Smooth muscle cell of trachea (primary cell): Measurements from ENCODE around the gene HMGN3. TPM values are rescaled to one million over a fixed set of nuclear protein-coding genes. Genes with fewer than 3 reads are reported as not detected.

Experiments
- total RNA-seq: library from RNA; depleted of rRNA; stranded (reverse); fragments of >200 nt; gene quantifications from 2 replicates; pipeline ENCODE4 v1.2.1, GENCODE V29; 2014

Gene HMGN3
- 23.5 and 53.5 TPM in 2 replicates for total RNA-seq

DNA sequence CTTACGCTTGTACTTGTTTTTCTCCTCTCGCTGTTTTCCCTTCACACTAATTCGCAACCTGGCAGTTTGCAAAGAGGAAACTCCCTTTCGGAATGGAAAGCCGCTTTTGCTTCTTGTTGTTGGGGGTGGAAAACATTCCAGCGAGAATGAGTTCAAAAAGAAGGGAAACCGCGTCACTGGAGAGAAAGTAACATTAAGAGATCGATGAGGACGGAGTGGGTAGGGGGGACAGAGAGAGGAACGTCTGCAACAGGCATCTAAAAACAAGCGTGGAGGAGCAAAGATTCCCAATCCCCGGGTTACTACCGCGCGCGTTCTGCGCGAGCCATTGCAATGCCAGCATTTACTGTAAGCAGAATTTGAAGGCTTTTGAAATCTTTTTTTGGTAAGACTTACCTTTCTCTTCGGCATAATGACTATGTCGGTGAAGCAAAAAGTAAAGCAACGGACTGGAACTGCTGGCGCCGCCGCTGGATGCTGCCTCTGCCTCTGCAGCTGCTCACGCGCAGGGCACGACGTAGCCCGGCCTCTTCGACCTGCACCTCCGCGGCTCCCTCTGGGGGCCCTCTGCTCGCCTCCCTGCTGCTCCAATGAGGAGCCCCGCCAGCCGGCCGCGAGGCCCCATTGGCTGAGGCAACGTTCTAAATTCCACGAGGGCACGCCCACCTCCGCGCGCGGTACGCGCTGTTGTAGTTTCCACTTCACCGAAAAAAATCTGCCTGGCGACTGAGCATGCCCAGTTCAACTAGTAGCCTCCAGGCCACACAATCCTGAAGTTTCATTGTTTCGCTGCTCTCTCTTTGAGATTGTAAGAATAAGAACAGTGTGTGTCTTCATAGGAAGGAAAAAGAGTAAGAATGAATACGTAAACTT is at the start of gene HMGN3:
HMGN3 (minus strand) TSS at position 533 of the 873 bp plus-strand sequence.

Other genes with a start within 250 kb of the HMGN3 start
- gene PHIP, start 156.4 kb downstream of the HMGN3 start, total RNA-seq: 19.7 and 31.0 TPM in 2 replicates